HG03159 (cell line): ENCODE results near the gene COPZ1.

ENCODE experiments used
- ATAC-seq: cut with Tn5 transposase; IDR thresholded peaks from one replicate; pipeline ENCODE4 v1.9.1; 2021; ENCODE audit warnings: mild to moderate bottlenecking, moderate library complexity; ENCODE audit not compliant: unreplicated experiment

Gene COPZ1

DNA sequence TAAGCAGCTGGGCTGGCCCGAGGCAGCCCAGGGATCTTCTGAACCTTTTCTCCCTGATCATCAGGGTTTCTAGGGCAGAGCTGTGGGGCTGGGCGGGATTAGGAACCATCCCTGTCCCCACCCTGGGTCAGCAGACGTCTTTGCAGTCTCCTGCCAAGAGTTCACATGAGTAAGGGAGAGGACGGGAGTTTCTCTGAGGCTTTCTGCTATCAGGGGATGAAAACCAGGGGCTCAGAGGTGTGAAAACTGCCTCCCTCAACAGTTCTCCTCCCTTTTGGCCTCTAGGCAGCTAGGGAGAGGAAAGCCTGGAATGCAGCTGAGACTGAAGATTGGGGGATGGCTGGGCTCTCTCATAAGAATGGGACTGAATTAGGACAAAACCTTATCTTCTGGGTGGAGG lies 51.7 kb downstream of the COPZ1 start:
- ATAC-seq: no peak

DNA sequence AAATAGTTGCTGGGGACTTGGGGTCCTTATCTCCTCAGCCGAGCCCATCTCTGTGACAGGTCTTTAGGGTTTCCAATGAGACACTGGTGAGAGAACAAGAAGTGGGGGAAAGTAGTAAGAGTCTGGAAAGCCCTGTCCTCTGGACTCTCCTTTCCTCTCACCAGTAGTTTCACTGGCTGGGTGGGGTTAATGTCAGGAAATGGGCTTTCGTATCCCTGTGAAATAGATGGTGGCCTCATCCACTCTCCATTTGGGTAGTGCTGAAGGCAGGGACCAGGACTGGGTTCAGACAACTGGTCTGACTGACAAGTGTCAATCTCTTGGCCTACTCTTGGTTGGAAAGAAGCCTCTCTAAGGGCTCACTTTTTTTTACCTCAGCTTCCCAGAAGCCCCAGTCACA lies 52.1 kb downstream of the COPZ1 start:
- no peak for ATAC-seq

DNA sequence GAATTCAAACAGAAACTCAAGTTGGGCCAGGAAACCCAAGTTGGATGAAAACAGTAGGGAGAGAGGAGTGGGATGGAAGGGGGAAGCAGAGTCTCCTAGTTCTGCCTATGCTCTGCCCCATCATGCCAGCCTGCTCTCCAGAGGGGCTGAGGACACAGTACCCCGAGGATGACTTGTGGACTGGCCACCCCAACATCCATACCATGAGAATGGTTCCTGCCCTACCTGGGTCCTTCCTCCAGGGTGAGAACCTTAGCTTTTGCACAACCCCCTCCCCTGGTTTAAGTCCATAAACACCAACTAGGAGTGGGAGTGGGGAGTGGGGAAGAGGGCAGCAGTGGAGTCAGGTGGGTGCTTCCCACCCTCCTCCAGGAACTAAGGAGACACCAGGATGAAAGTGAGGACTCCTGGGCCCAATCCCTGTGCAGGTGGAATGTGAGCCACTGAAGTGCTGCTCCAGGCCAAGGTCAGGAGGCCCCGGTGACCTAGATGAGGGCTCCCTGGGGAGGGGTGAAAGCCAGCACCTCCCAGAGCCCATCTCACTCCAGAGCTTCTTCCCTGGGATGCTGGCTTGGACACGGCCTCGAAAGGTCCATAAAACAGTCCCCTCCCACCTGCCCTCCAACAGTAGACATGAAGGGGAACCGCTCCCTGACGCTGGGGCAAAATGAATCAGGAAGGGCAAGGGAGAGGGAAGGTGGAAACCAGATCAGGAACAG lies 53.0 kb downstream of the COPZ1 start:
- ATAC-seq: no peak

DNA sequence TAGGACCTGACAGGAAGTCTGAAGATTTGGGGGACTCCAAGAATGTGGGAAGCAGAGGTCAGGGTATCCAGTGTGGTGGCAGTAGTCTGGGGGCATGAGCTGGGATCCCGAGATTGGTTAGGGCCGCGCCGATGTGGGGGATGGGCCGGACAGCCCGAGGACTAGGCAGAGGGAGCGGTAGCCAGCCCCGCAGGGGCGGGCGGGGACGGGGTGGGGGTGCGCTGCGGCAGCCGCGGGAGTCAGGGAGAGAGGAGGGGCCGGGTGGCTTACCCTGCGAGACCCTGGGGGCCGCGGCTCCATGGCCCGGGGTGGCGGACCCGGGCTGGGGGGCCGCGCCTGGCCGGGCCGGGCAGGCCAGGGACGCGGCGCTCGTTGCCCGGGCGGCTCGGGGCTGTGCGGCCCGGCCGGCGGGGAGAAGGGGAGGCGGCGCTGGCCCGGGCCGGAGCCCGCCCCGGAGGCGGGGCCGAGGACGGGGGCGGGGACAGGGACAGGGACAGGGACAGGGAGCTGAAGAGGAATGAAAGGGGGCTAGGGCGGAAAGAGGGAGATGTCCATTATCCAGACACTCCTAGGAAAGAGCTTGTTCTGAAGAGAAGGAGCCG lies 54.0 kb downstream of the COPZ1 start:
- no peak for ATAC-seq

DNA sequence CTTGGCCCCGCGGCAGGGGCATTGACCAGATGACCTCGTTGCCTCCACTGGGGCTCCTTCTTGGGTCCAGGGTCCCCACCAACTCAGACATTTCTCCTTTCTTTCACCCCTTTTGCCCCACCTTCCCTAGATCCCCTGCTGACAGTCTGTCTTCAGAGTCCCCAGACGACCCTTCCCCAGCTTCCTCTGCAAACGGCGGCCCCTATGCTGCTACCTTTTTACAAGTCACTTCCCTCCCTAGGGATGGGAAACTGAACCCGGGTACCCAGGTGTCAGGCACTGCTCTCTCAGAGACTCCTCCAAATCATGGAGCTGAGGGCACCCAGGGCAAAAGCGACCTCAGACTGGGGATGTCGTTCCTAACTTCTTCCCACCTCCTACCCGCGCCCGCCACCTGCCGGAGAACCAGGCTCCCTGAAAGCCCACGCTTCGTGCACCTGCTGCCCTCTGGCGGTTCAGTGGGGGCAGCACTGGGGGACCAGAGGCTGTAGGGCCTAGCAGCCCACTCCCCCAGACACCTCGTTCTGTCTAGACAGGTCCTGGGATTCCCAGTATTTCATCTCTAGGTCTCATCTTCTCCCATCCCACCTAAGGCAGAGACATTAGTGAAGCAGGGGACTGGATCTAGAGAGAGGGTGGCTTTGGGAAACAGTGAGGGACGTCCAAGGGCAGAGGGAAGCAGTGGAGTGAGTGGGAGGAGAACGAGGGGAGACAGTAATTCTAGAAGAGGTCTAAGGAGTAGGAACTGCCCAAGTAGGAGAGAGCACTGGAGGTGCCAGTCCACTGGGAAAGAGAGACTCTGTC lies 54.7 kb downstream of the COPZ1 start:
- ATAC-seq: peak; percentile 81

DNA sequence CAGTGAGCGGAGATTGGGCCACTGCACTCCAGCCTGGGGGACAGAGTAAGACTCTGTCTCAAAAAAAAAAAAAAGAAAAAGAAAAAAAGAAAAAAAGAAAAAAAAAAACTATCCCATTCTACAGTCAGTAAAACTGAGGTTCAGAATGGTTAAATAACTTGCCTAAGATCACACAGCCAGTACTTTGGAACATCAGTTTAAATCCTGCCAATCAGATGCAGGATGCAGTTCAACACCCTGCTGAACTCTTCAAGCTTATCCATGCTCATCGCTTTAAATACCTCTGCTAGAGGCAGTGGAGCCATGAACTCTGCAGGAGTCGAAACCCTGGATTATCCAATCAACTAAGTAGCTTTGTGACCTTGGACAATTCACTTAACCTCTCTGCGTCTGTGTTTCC lies 56.2 kb downstream of the COPZ1 start:
- ATAC-seq: no peak

DNA sequence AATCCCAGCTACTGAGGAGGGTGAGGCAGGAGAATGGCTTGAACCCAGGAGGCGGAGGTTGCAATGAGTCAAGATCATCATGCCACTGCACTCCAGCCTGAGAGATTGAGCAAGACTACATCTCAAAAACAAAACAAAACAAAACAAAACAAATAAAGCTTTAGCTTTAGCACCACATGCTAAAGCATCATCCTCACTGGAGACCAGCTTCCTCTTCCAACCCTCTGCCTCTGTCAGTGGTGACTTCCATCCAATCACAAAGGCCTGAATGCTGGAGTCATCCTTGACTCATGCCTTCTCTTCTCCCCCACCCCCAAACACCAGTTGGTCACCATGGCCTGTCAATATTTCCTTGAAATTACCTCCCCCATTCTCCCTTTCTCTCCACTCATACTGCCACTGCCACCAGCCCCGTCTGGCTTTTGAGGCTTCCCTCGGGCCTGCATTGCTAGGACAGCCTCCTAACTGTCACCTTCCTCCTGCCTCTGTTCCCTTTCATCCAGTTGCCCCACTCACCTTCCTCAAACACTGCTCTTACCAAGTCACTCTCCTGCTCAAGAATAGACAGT lies 58.2 kb downstream of the COPZ1 start:
- no peak for ATAC-seq

DNA sequence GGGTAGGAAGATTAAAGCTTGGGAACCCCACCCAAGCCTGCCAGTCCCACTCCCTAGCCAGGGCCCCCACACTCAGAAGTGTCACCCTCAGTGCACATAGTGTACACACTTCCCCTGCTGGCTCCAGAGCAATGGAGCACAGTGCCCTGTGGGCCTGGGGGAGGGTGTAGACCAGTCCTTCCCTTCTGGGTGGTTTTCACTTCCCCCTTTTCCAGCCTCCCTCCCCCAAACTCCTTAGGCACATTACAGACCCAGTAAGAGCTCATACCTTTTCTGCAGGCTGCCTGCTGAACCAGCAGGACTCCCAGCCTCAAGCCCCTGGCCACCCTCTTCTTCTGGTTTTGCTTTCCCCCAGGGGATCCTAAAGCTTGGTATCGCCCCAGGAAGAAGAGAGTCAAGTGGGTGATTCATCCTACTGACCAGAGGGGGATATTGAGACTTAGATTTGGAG lies 59.7 kb downstream of the COPZ1 start, which contains the start of gene ZNF385A:
Gene ZNF385A (minus strand): TSS at position 143 of the 451 bp plus-strand sequence. CDS start 219 bp downstream, outside the sequence.
- peak; percentile 47 for ATAC-seq

DNA sequence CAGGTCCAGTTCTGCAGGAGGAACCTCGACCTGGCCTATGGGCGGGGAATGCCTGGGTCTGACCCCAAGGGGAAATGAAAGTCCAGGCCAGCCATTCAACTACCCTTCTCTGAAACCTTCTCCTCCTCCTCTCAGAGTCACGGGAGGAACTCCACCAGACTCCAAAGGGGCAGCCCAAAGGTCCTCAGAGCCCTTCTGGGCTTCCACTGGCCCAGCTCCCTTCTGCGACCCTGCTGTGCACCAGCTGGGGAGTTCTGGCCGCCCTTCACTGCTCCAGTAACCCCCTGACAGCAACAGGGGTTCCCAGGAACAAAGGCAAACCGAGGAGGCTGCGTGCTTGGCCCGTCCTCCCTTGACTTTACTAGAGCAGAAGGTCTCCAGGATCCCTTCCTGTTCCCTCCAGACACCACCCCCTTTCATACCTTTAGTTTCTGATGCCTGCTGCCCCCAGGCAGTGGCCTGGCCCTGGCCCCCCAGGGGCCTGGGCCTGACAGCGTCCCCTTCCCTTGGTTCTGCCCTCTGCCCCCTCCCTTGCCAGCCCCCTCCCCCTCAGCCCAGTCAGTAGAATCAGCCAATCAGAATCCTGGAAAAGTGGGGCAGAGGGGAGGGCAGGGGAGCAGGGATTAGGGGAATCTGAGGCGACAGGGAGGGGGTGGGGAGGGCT lies 60.5 kb downstream of the COPZ1 start:
- ATAC-seq: peak; percentile 53

DNA sequence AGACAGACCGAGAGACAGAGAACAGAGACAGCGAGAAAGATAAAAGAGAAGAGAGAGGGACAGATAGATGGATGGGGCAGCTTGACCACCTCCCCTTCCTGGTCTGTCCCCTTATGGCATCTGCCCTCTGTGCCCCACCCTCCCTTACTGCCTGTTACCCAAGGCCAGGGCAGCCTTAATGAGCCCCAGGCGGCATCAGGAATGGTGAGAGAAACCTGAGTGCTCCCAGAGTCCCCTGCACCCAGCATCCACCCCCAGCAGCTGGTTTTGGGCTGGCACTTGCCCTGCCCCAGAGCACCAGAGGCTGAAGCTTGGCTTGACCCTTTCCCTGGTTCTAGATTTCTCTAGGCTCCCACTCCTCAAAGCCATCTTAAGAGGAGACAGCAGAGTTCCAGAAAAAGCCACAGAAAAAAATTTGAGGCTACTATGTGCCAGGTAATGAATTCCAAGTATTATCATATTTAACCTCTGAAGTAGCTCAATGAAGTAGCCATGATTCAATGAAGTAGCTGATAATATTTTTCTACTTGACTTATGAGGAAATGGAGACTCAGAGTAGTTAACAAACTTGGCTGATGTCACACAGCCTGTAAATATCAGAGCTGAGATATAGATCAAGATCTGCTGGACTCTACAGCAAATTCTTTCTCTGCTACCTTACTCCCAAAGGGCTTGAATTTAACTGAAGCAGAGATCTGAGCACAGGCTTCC lies 61.6 kb downstream of the COPZ1 start:
- no peak for ATAC-seq

DNA sequence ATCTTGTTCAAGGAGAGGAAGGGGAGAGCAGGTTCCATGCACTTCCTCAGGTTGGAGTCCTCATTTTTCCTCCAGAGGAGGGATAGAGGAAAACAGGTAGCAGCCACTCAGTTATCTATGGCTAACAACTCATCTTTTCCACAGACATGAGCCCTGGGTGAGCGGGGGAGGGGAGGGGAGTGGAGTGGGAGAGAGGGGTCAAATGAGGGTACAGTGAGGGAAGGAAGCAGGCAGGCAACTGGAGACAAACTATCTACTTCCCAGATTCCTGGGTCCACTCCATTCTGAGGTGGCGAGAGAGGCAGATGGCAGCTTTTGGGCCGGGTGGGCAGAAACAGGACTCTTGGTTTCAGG lies 62.2 kb downstream of the COPZ1 start:
- ATAC-seq: no peak

DNA sequence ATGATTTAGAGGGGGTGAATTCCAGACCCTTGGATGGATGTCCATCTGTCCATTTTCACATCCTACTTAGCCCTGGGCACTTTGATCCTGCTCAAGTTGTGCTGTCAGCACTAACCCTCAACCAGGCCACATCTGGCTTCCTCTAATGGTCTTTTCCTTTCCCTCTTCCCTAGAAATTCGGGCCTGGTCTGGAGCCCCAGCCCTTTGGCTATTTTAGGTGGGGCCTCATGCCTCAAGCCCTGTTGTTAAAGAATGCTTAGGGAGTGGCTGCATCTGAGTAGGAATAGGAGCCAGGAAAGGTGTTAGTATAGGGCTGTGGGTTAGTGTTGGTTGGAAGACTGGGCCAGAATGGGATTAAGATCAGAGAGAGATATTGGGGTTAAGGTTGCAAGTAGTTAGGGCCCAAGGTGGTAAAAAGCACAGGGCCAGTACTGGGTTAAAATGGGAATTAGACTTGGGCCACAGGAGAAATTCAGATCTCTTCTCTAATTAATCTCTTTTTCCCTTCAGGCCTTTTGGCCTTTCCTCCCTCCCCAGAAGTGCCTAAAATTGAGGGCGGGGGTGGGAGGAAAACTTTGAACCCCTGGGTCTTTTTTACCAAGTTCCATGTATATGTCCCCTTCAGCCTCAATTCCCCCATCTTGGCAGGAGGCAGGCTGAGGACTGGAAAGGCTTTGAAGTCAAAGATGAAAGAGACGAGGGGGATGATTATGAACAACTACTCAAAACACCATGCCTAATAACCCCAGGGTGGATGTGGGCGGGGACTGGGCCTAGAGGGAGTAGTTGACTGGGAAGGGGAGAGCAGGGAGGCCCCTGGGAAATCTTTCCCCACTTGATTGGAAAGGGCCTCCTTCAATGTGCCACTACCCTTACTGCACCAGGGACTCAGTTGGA lies 63.6 kb downstream of the COPZ1 start:
- no peak for ATAC-seq

DNA sequence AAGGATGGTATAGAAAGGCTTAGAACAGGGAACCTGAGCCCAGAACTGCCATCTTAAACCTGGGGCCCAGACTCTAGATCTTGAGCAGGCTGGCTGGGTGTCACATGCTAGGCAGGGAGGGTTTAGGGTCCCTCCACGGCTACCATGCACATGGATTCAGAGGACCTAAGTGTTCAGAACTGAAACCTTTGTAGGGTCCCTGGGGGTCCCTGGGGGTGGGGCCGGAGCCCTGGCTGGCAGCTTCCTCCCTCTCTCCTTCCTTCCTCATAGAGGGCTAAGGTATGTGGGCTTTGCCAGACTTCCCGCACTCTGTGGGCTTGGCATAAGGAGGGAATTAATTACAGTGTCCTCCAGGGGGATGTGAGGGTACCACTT lies 64.2 kb downstream of the COPZ1 start:
- ATAC-seq: no peak

DNA sequence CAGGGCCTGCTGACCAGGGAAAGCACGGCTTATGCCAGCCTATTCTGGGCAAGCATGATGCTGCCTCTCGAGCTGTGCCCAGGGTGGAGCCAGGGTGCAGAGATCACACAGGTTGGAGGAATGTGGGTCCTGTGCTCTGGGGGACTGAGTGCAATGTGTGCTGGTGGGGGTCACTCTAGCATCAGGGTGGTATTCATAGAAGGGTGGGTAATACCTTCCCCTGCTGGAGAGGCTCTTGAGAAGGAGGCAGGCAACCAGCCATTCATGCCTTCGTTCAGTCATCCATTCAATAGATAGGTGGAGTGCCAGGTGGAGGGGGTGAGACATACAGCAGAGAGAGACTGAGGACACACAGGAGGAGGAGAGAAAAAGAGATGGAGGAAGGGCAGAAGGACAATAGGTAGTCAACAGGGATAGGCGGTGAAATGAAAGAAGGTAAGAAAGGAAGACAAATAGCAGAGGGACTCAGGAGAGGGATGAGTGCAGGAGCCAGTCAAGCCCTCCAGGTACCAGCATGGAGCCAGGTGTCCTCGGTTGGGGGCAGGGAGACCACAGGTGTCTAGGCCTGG lies 64.8 kb downstream of the COPZ1 start:
- no peak for ATAC-seq

DNA sequence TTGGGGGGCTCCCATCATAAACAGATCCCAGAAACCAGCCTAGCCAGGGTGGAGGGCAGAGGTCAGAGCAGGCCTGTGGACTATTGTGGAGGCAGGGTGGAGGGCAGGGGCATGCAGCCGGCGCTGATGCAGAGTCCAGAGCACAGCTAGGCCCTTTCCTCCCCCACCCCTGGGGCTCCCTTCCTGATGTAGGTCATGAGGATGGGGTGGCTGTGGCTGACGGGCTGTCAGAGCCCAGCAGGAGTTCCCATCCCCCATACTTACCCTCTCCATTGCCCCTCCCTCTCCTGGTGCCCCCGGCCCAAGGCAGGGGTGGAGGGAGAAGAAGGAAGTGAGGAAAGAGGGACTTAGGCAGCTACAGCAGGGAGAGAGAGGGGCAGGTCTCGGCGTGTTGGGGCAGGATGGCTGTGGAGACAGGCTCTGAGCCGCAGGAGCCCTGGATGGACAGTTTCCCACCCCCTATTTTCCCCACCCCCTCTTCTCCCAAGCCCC lies 65.3 kb downstream of the COPZ1 start:
- no peak for ATAC-seq

DNA sequence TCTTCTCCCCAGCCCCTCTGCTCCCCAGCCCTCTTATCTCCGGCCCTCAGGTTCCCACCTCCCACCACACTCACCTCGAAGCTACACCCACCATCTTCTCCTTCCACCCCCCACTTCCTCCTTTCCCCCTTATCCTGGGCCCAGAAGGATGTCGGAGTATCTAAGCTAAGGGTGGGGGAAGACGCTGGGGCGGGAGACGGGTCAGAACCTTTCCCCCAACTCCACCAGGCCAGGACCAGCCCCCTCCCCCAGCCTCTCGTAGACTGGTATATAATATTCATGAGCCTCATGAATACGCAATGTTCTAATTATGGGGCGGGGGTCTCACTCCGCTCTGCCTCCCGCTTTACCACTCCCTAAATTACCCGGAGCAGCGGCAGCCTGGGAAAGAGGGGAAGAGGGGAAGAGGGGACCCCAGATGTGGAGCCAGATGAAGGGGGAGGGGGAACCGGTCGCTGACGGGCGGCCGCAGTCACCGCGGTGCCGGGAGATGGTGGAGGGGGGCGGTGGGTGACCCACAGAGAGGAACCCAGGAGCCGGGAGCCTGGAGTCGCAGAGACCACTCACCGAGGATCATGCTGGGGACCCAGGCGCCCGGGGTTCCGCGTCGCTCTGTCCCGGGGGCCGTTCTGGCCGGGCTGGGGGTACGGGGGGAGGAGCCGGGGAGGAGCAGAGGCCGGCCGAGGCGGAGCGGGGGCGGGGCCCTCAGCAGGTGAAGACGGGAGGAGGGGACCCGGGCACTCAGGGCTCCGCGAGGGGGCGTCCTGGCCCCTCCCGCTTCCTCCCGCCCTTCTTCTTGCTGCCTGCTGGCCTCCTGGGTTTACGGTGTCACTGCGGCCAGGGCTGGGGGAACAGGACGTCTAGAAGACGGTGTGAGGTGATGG lies 66.0 kb downstream of the COPZ1 start:
- no peak for ATAC-seq

DNA sequence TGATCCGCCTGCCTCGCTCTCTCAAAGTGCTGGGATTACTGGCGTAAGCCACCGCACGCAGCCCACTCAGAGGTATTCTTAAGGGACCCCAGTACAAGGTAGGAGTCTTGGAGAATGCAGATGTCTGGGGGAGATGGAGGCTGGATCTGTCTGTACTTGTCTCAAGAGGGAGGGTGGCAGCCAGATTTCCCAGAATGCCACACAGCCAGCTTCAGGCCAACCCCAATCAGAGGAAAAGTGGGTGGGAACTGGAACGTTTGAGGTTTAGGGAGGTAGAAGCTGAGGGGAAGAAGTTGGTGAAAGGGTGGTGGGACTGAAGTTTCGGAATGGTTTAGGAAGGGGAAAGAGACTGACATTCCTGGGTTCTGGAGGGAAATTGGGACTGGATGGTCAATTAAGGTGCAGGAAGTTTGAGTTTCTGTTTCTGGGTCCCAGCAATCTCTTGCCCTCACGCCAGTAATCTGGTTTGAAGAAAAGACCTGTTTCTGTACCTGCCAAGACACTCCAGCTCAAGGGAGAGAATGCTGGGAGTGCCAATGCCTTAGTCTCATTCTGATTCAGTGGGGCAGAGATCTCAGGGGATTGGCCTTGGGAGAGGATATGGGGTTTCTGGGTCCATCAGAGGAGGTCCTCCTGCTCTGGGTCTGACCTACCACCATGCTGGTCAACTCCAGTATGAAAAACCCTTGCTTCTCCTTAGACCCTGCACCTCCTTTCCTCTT lies 67.7 kb downstream of the COPZ1 start:
- no peak for ATAC-seq
